SW 1271 (cell line): ENCODE data around the gene ICE1.
"Not testable (repeated sequence)": the region's sequence is repeated elsewhere in the genome, so short reads cannot be mapped to it uniquely, and the experiment has no call there.

ENCODE experiments used
- DNase-seq, 2 experiments: peaks; one replicate each; lab custom pipeline; 2025; lab: John Stamatoyannopoulos, UW

Gene ICE1, protein sequence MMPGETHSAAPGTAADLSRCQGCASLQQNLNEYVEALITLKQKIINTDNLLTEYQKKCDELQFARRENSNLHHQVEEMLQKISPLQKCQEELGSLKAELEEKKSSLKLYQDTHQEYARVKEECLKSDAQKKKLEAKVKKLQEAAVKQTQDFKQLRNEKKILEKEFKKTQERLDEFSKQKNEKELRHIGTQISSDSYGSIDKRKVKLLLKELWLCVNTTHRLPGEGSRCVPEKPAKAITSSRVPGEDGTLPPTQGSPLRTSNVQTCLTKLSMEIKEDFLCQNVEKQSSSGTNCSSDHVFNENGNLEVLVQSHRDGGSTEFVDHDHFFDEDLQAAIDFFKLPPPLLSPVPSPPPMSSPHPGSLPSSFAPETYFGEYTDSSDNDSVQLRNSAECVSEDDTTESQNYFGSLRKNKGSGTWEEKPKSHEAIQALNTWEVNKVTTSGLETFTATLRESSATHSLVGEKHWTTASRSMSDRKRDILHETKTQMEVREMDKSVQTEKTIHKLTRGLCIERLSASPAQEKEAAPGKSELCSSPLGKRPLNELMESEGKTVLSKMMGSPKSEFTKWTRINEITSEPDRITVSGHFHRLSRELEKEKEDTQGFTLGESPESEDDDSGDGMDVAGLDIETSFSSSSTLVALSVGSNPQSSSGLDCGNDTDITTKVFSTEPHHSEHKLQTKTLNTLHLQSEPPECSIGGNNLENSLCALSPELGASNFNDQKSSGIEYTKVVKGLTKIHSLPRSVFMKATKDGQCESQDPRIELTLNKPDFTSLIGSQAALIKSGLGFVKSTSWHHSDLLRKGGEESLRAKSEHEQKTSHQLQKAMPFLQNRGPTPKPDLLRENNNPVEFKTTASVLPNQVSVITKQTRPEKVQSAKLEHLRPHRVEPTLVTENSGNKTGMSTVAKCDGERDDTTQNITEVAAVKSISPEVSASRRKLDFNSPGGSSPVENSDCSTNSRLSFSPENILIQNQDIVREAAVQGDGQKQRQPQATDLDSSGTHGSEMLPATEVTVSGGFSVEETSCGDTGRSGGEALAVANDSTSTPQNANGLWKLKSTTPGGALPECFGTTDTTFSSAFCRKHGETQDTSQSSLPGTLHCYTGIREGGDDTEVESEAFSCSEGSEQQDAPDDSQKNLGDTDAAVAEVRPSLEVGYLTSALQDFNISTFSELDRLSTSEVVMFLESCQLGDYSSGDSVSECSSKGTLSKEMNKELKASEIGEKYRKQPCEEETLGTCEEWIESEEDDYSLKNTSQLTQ (N-terminal part only)

GRCh38 chr5:5421961-5422818 lies at the start of gene ICE1:
Gene ICE1 (plus strand): TSS chr5:5422677. CDS start chr5:5422916, 239 bp downstream.
- DNase-seq, result peak; percentile 98 to 99

DNA sequence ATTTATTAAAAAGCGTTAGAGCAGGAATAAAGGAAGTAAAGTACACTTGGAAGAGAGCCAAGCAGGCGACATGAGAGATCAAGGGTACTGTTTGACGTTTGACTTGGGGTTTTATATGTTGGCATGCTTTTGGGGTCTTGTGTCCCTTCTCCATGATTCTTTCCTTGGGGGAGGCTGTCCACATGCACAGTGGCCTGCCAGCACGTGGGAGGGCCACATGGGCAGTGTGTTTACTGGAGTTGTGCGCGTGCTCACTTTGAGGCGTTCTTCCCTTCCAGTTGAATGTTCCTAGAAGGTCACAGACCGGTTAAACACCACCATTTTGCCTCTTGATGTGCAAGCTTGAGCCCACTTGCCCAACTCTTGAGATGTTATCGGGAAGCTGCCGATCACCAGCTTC lies 49.5 kb upstream of the ICE1 start:
- no peak for DNase-seq

- DNase-seq, result no peak
Measured at GRCh38 chr5:5373351-5373989, 49.0 kb upstream of the ICE1 start.

GRCh38 chr5:5374009-5374715 lies 48.3 kb upstream of the ICE1 start:
- no peak for DNase-seq

GRCh38 chr5:5377780-5378179 lies 44.7 kb upstream of the ICE1 start:
- DNase-seq, result no peak

- no peak for DNase-seq
Measured at GRCh38 chr5:5378531-5378930, 43.9 kb upstream of the ICE1 start.

GRCh38 chr5:5380298-5380697 lies 42.2 kb upstream of the ICE1 start:
- no peak for DNase-seq

DNA sequence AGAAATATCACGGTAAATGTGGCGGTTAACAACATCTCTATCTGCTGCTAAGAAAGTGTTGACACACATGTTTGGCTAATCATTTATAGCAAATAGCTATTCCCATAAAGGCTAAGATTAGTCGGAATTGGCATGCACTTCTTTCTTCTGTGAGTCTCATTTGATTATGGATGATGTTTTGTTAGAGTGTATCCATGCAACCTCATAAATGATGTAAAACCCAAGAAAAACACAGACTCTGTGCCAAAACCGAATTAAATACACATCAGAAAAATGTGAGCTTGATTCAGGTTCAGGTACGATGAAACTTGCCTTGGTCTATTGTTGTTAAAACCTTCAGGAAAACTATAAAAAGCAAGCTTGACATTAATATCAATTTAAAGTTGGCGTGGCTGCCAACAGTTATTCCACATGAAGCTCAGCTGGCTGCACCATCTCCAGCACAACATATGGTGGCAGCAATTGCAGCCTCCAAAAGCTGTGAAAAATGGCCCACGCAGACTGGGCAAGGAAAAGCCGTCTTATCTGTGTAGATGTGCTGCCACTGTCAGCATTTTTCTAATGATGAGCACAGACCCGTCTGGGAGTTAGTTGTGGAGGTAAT lies 41.1 kb upstream of the ICE1 start:
- no peak for DNase-seq

DNA sequence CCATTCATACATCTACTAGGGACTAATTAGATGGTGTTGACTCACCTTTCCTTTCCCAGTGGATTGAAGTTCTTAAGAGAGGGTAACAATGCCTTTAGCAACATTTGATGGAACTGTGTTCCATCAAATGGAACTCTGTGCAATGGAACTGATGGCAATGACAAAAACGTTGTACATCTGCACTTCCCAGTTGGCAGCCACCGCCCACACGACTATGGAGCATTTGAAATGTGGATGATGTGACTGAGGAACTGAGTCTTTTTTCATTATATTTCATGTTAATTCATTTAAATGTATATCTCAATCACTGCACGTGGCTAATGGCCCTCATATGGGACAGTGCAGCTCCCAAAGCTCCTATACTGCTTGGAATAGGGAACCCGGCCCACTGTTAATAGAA lies 39.0 kb upstream of the ICE1 start:
- DNase-seq, result no peak

GRCh38 chr5:5384660-5385330 lies 37.7 kb upstream of the ICE1 start:
- no peak for DNase-seq

DNA sequence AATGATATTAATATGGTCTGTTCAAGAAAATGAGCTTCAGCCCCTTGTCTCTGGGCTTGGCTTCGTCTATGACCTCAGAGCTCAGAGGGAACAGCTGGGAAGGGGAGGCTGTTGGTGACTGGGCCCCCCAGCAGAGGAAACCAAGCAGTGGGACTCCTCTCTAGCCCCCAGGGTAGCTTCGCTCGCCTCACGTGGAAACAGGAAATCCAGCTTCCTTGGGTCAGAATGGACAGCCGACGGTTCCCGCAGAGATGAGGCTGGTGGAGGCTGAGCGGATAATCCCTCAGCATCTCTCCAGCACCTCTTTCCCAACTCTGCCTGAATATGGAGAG lies 37.2 kb upstream of the ICE1 start:
- no peak for DNase-seq

DNA sequence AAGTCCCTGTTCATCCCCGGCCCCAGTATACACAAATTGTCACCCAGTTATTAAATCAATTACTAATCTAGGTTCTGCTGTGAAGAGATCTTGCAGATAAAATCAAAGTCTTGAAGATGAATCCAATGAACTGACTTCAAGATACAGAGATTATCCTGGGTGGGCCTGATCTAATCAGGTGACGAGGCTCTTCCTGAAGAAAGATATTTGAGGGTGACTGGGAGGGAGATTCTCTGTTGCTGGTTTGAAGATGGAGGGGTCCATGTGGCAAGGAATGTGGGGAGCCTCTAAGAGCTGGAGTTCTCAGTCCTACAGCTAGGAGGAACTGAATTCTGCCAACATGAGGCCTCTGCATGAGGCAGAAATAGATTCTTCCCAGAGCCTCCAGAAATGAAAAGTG lies 36.1 kb upstream of the ICE1 start:
- DNase-seq, result no peak

- DNase-seq, result no peak
Measured at GRCh38 chr5:5387192-5387591, 35.3 kb upstream of the ICE1 start.

DNA sequence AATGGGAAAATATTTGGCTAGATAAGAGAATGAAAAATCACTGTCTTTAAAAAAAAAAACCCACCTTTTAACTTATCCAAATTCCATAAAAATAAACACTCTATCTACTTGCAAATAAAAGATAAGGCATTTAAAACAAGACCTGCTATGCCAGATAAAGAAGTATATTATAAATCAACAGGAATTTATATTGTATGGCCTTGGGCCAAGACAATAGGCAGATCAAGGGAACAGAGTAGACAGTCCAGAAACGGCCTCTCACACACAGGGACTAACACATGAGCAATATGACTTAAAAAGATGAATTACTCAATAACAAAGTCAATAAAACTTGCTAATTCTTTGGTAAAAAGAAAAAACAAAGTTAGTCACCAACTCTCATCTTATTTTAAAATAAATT lies 34.7 kb upstream of the ICE1 start:
- no peak for DNase-seq

GRCh38 chr5:5390121-5390869 lies 32.2 kb upstream of the ICE1 start:
- not testable (repeated sequence) for DNase-seq

DNA sequence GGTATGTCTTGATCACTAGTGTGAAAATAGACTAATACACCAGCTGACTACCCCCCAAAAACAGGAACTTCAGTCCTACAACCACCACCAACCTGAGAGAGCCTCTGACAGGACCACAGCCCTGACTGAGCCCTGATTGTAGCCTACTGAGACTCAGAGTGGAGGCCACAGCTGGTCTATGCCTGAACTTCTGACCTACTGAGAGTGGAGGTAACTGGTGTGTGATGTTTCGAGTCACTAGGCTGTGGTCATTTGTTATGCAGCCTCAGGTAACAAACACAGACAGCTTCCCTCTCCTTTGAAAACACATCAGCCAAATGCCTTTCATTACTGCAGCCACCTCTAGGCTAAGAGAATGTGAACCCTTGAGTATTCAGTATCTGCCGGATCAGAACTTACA lies 30.0 kb upstream of the ICE1 start:
- DNase-seq, result not testable (repeated sequence)

GRCh38 chr5:5394384-5394986 lies 28.0 kb upstream of the ICE1 start:
- peak in 1 of 2 experiments; percentile 5 for DNase-seq

GRCh38 chr5:5395093-5395492 lies 27.4 kb upstream of the ICE1 start:
- DNase-seq, result not testable (repeated sequence)
